GM18870 (cell line): ENCODE data around the gene BAHCC1.

ENCODE experiments used
- ATAC-seq: cut with Tn5 transposase; IDR thresholded peaks from one replicate; pipeline ENCODE4 v1.9.1; 2021; ENCODE audit warnings: moderate library complexity; ENCODE audit not compliant: unreplicated experiment

Gene BAHCC1

GRCh38 chr17:81366648-81367047 is 28.6 kb upstream of the BAHCC1 start:
- ATAC-seq, result no peak

- no peak for ATAC-seq
Measured at GRCh38 chr17:81367171-81367570, 28.1 kb upstream of the BAHCC1 start.

- no peak for ATAC-seq
Measured at GRCh38 chr17:81368161-81369022, 26.9 kb upstream of the BAHCC1 start.

GRCh38 chr17:81370294-81370693 is 25.0 kb upstream of the BAHCC1 start:
- ATAC-seq, result no peak

GRCh38 chr17:81371910-81372760 is 23.1 kb upstream of the BAHCC1 start:
- no peak for ATAC-seq

- no peak for ATAC-seq
Measured at GRCh38 chr17:81373536-81374160, 21.6 kb upstream of the BAHCC1 start.

- ATAC-seq, result no peak
Measured at GRCh38 chr17:81374890-81375289, 20.4 kb upstream of the BAHCC1 start.

- no peak for ATAC-seq
Measured at GRCh38 chr17:81376946-81377714, 18.1 kb upstream of the BAHCC1 start.

- ATAC-seq, result no peak
Measured at GRCh38 chr17:81378941-81379511, 16.2 kb upstream of the BAHCC1 start.

GRCh38 chr17:81379523-81379942 is 15.7 kb upstream of the BAHCC1 start:
- no peak for ATAC-seq

- no peak for ATAC-seq
Measured at GRCh38 chr17:81380131-81380530, 15.1 kb upstream of the BAHCC1 start.

GRCh38 chr17:81380666-81381518 is 14.4 kb upstream of the BAHCC1 start:
- no peak for ATAC-seq

- no peak for ATAC-seq
Measured at GRCh38 chr17:81381632-81382577, 13.4 kb upstream of the BAHCC1 start.

- ATAC-seq, result no peak
Measured at GRCh38 chr17:81382851-81383250, 12.4 kb upstream of the BAHCC1 start.

- ATAC-seq, result no peak
Measured at GRCh38 chr17:81383504-81384421, 11.5 kb upstream of the BAHCC1 start.

- no peak for ATAC-seq
Measured at GRCh38 chr17:81384929-81385319, 10.3 kb upstream of the BAHCC1 start.
